ENCODE results near the gene SOAT1. TPM values are rescaled to one million over a fixed set of nuclear protein-coding genes. Genes with fewer than 3 reads are reported as not detected.

SOAT1 gene
- total RNA-seq, 1 experiment from 2014 or later: 33.9 TPM

DNA sequence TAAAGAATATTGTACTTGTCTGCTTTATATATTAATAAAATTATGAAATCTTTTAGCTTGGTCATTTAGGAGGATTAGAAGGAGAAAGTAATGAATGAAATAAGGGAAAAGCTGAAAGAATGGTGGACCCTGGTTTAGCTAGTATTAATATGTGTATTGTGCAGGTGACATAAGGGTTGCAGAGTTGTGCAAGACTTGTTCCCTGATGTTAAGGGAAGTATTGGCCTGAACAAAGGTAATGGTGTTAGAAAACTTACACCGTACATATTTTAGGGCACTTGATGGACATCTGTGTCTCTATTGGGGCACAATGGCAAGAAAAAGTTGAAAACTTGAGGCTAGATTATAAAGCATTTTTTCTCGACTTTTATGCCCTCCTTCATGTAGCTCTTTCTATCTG is 32.2 kb downstream of the SOAT1 start:
- TF ChIP-seq EZH2phosphoT487 (IDR thresholded peaks at IDR 0.05; ENCODE audit: borderline replicate concordance) (no peak), YY1 (IDR thresholded peaks at IDR 0.05; ENCODE audit: extremely low read depth, insufficient replicate concordance, low read depth, low read length) (no peak), JUND (IDR thresholded peaks at IDR 0.05) (no peak), CEBPB (IDR thresholded peaks at IDR 0.05; ENCODE audit: low read depth) (no peak), POLR2A (IDR thresholded peaks at IDR 0.05; ENCODE audit: borderline replicate concordance, extremely low read depth, insufficient read depth, insufficient read length) (no peak)
- TF ChIP-seq, protein P1, sequence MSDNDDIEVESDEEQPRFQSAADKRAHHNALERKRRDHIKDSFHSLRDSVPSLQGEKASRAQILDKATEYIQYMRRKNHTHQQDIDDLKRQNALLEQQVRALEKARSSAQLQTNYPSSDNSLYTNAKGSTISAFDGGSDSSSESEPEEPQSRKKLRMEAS (IDR thresholded peaks at IDR 0.05): no peak
- TF ChIP-seq, protein P2, sequence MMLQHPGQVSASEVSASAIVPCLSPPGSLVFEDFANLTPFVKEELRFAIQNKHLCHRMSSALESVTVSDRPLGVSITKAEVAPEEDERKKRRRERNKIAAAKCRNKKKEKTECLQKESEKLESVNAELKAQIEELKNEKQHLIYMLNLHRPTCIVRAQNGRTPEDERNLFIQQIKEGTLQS (IDR thresholded peaks at IDR 0.05): no peak
- Histone ChIP-seq H3K4me3 (replicated peaks in 1 of 2; ENCODE audit: low read depth in 1 of 2, low read length in 2 of 2) (no peak overlapping the region), H3K9ac (ENCODE audit: low read length) (no peak overlapping the region), H3K79me2 (ENCODE audit: insufficient read depth, low read length) (peaks cover 4% of the 10 kb centered on the region; the same call in 1 of the 2 replicates), H2AFZ (ENCODE audit: low read depth, low read length, poor library complexity, severe bottlenecking) (no peak overlapping the region), H3K27ac (ENCODE audit: low read depth, low read length) (no peak overlapping the region), H3K4me1 (ENCODE audit: control insufficient read depth in 1 of 2, insufficient read depth in 2 of 2, low read length in 2 of 2) (no peaks in the 10 kb centered on the region), H4K20me1 (ENCODE audit: insufficient read depth) (no peaks in the 10 kb centered on the region), H3K9me2 (ENCODE audit: insufficient read depth) (no peaks in the 10 kb centered on the region), H3K36me3 (ENCODE audit: control insufficient read depth in 1 of 2, insufficient read depth in 2 of 2, low read length in 2 of 2) (no peaks in the 10 kb centered on the region), H3K4me2 (ENCODE audit: low read length) (no peak overlapping the region), H3K27me3 (ENCODE audit: insufficient read depth, low read length) (no peaks in the 10 kb centered on the region), H3K9me3 (ENCODE audit: control insufficient read depth in 1 of 2, insufficient read depth in 1 of 2, low read depth in 1 of 2, low read length in 2 of 2) (no peaks in the 10 kb centered on the region; a peak in 1 of 4 replicates)
- CTCF ChIA-PET: no interaction called here
- TSS peak; percentile 18 for BruUV-seq (replicated peaks)
- no peak for DNase-seq (ENCODE audit: low read depth, low spot score)
- RAD21 ChIA-PET (ENCODE audit: low non-redundant PET in 1 of 2, low total read pairs in 2 of 2, uncharacterized antibody in 2 of 2, unreplicated experiment in 2 of 2): no interaction called here
- no peak for ATAC-seq
- POLR2A ChIA-PET: no interaction called here
- intact Hi-C loops (cut with micrococcal nuclease): no loop called here

DNA sequence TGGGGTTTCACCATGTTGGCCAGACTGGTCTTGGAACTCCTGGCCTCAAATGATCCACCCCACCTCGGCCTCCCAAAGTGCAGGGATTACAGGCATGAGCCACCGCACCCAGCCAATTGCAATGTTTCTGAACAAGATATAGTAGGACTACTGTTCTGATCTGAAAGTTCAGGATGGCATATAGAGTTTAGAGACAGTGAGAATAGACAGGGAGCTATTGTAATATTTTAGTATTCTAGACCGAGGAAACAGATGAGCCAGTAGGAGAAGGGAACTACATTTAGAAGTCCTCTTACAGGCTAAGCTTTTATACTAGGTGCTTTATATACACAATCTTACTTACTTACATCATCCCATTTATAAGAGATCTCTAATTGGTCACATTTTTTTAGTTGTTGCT is 33.1 kb downstream of the SOAT1 start:
- Histone ChIP-seq H3K4me1 (ENCODE audit: control insufficient read depth in 1 of 2, insufficient read depth in 2 of 2, low read length in 2 of 2) (no peaks in the 10 kb centered on the region), H3K27me3 (ENCODE audit: insufficient read depth, low read length) (no peaks in the 10 kb centered on the region), H3K4me3 (replicated peaks in 1 of 2; ENCODE audit: low read depth in 1 of 2, low read length in 2 of 2) (no peak overlapping the region), H3K79me2 (ENCODE audit: insufficient read depth, low read length) (peaks cover 4% of the 10 kb centered on the region; the same call in 1 of the 2 replicates), H3K36me3 (ENCODE audit: control insufficient read depth in 1 of 2, insufficient read depth in 2 of 2, low read length in 2 of 2) (no peaks in the 10 kb centered on the region), H3K27ac (ENCODE audit: low read depth, low read length) (no peak overlapping the region), H2AFZ (ENCODE audit: low read depth, low read length, poor library complexity, severe bottlenecking) (no peak overlapping the region), H3K9me2 (ENCODE audit: insufficient read depth) (no peaks in the 10 kb centered on the region), H3K4me2 (ENCODE audit: low read length) (no peak overlapping the region), H3K9ac (ENCODE audit: low read length) (no peak overlapping the region), H3K9me3 (ENCODE audit: control insufficient read depth in 1 of 2, insufficient read depth in 1 of 2, low read depth in 1 of 2, low read length in 2 of 2) (no peaks in the 10 kb centered on the region; a peak in 1 of 4 replicates), H4K20me1 (ENCODE audit: insufficient read depth) (no peaks in the 10 kb centered on the region)
- intact Hi-C loops (cut with micrococcal nuclease): no loop called here
- ChIA-PET RAD21 (ENCODE audit: low non-redundant PET in 1 of 2, low total read pairs in 2 of 2, uncharacterized antibody in 2 of 2, unreplicated experiment in 2 of 2) (no interaction called here), CTCF (no interaction called here), POLR2A (no interaction called here)
- BruUV-seq (replicated peaks): no TSS peak
- no peak for ATAC-seq
- no peak for DNase-seq (ENCODE audit: low read depth, low spot score)
- TF ChIP-seq EGR1 (IDR thresholded peaks at IDR 0.05; ENCODE audit: low read depth) (no peak), YY1 (IDR thresholded peaks at IDR 0.05; ENCODE audit: extremely low read depth, insufficient replicate concordance, low read depth, low read length) (no peak), ZNF274 (IDR thresholded peaks at IDR 0.05; ENCODE audit: low read depth, low read length) (no peak), JUND (IDR thresholded peaks at IDR 0.05) (no peak), TCF7L2 (IDR thresholded peaks at IDR 0.05; ENCODE audit: borderline replicate concordance, extremely low read depth, insufficient read depth, insufficient read length) (no peak)
- TF ChIP-seq, protein P1 (IDR thresholded peaks at IDR 0.05): no peak

All from HCT116 (cell line).